ENCODE measurements around the gene HNRNPLL. TPM values are rescaled to one million over a fixed set of nuclear protein-coding genes. Genes with fewer than 3 reads are reported as not detected.

Gene HNRNPLL
- total and polyA plus RNA-seq, 3 donors from 2014 or later, result 82.0 to 107 (median 85.1) TPM

GRCh38 chr2:38532366-38532765, 70.4 kb downstream of the HNRNPLL start:
- no peak overlapping the region for H3K27ac ChIP-seq

GRCh38 chr2:38529208-38529607, 73.5 kb downstream of the HNRNPLL start:
- Histone ChIP-seq H3K4me1 (no peaks in the 10 kb centered on the region), H3K36me3 (ENCODE audit: low read depth, missing control alignments) (no peaks in the 10 kb centered on the region), H3K27me3 (no peaks in the 10 kb centered on the region), H3K4me3 (no peak overlapping the region), H3K9me3 (no peaks in the 10 kb centered on the region), H3K27ac (no peak overlapping the region)
- intact Hi-C loops (cut with DNase I; ENCODE audit: low total_unique reads), result no loop called here
- DNase-seq, result no peak
- TF ChIP-seq POLR2A (IDR thresholded peaks at IDR 0.05), result no peak
- no peak for TF ChIP-seq CTCF (IDR thresholded peaks at IDR 0.05)
- 83 to 84% methylated on average over 14 of the region's 14 CpGs for WGBS, 2 donors

More at GRCh38 chr2:38532366-38532765, 70.4 kb downstream of the HNRNPLL start:
- Histone ChIP-seq H3K36me3 (ENCODE audit: low read depth, missing control alignments) (no peaks in the 10 kb centered on the region), H3K27me3 (no peaks in the 10 kb centered on the region), H3K4me3 (no peak overlapping the region), H3K9me3 (no peaks in the 10 kb centered on the region), H3K4me1 (peaks cover 4% of the 10 kb centered on the region)
- TF ChIP-seq CTCF (IDR thresholded peaks at IDR 0.05) (no peak), POLR2A (IDR thresholded peaks at IDR 0.05) (no peak)
- 95 to 97% methylated on average over 2 of the region's 2 CpGs for WGBS, 2 donors
- intact Hi-C loops (cut with DNase I; ENCODE audit: low total_unique reads), result loop anchor here (10.0 kb wide), 1 partner anchor 218 kb away; no protein-coding TSS in a partner anchor
- no peak for DNase-seq

DNA sequence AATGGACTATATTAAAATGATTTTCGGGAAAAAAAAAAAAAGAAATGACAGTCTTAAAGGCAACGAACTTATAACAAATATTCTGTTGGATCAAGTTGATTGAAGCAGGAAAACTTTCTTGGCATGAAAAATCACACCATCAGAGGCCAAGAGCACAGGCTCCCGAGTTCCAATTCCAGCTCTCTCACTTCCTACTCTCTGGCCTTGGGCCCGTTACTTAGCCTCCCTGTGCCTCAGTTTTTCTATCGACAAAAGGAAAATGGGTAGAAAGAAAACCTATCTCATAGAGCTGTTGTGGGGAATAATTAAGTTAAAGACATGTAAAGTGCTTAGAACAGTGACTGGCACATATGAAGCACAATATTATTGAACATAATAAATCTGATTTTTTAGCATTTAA, 74.2 kb downstream of the HNRNPLL start:
- TF ChIP-seq POLR2A (IDR thresholded peaks at IDR 0.05), result no peak
- no peak for TF ChIP-seq CTCF (IDR thresholded peaks at IDR 0.05)
- Histone ChIP-seq H3K27ac (no peak overlapping the region), H3K4me3 (peak overlapping the region; percentile 46 to 53), H3K27me3 (no peaks in the 10 kb centered on the region), H3K4me1 (no peaks in the 10 kb centered on the region), H3K36me3 (ENCODE audit: low read depth, missing control alignments) (no peaks in the 10 kb centered on the region), H3K9me3 (no peaks in the 10 kb centered on the region)
- intact Hi-C loops (cut with DNase I; ENCODE audit: low total_unique reads), result no loop called here
- 33 to 44% methylated on average over 5 of the region's 5 CpGs for WGBS, 2 donors
- DNase-seq, result no peak

GRCh38 chr2:38528008-38528442, 74.7 kb downstream of the HNRNPLL start:
- intact Hi-C loops (cut with DNase I; ENCODE audit: low total_unique reads), result no loop called here
- WGBS, 2 donors, result 0 to 1% methylated on average over 27 of the region's 27 CpGs

More at GRCh38 chr2:38528008-38528442, 74.7 kb downstream of the HNRNPLL start:
- peak; percentile 57 for DNase-seq
- Histone ChIP-seq H3K4me1 (no peaks in the 10 kb centered on the region), H3K27ac (peak overlapping the region; percentile 25 to 68), H3K36me3 (ENCODE audit: low read depth, missing control alignments) (no peaks in the 10 kb centered on the region), H3K4me3 (peak overlapping the region; percentile 46 to 53), H3K9me3 (no peaks in the 10 kb centered on the region), H3K27me3 (no peaks in the 10 kb centered on the region)
- TF ChIP-seq CTCF (IDR thresholded peaks at IDR 0.05), result no peak
- no peak for TF ChIP-seq POLR2A (IDR thresholded peaks at IDR 0.05)

Data from testis (tissue), 3 donors.